Germinal center (tissue), 1 donor: ENCODE results near the gene POLR2J.
"Not testable (repeated sequence)": the region's sequence is repeated elsewhere in the genome, so short reads cannot be mapped to it uniquely, and the experiment has no call there.

Experiments used
- DNase-seq: peaks from one replicate; pipeline ENCODE4 v3.0.0; 2012; ENCODE audit warnings: mixed read lengths, low spot score

The POLR2J gene

GRCh38 chr7:102494473-102495149 is 15.9 kb upstream of the POLR2J start:
- DNase-seq: not testable (repeated sequence)

DNA sequence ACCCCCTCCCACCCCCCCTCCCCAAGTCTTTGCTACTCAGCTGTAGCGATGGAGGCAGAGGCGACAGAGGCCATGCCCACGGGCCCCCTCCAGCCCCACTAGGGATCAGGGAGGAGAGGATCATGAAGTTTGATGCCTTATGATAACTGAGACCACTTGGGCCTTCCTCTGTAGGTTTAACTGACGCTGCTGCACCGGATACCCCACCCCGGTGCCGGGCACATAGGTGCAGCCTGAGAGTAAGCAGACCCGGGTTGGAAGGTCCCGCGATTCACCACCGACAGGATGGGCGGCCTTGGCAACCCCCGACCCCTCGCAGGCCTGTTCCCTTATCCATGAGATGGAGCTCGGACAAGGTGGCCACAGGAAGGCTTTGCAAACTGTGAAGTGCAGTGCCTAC is 15.3 kb upstream of the POLR2J start:
- not testable (repeated sequence) for DNase-seq

- DNase-seq: not testable (repeated sequence)
Observed at GRCh38 chr7:102493220-102493935, 14.7 kb upstream of the POLR2J start.

GRCh38 chr7:102490529-102491075 is 11.9 kb upstream of the POLR2J start:
- DNase-seq: not testable (repeated sequence)

DNA sequence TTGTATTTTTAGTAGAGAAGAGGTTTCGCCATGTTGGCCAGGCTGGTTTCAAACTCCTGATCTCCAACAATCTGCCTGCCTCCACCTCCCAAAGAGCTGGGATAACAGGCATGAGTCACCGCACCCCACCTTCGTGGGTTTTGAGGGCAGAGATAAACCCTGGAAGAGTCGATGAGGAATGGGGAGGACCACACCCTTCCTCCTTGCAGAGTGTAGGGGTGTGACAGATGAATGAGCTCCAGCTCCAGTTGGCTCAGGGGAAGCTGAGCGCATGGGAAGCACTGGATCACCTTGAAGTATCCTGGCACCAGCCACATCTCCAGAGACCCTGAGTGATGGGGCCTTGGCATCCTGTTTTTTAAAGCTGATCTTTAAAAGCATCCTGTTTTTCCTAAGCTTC is 5.6 kb upstream of the POLR2J start:
- not testable (repeated sequence) for DNase-seq

DNA sequence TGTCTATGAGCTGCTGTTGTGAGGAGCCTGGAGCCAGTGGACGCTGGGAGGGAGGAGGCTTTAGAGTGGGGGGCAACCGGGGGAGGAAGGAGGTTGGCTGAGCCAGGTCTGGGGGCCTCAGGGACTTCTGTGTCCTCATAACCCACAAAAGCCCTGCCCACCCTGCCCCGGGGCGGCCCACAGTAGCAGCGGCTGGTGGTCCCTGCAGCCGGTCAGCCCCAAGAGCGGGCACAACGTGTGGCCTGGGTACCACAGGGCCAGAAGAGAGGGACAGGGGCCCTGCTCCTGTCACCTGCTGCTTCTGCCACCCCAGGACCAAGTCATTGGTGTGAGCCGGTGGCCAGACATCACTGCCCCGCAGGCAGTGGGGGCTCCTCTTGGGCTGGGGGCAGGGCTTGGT is 3.2 kb upstream of the POLR2J start:
- DNase-seq: not testable (repeated sequence)

- not testable (repeated sequence) for DNase-seq
Observed at GRCh38 chr7:102479982-102480637, 1.4 kb upstream of the POLR2J start.

- not testable (repeated sequence) for DNase-seq
Observed at GRCh38 chr7:102479209-102479584, 475 bp upstream of the POLR2J start.

DNA sequence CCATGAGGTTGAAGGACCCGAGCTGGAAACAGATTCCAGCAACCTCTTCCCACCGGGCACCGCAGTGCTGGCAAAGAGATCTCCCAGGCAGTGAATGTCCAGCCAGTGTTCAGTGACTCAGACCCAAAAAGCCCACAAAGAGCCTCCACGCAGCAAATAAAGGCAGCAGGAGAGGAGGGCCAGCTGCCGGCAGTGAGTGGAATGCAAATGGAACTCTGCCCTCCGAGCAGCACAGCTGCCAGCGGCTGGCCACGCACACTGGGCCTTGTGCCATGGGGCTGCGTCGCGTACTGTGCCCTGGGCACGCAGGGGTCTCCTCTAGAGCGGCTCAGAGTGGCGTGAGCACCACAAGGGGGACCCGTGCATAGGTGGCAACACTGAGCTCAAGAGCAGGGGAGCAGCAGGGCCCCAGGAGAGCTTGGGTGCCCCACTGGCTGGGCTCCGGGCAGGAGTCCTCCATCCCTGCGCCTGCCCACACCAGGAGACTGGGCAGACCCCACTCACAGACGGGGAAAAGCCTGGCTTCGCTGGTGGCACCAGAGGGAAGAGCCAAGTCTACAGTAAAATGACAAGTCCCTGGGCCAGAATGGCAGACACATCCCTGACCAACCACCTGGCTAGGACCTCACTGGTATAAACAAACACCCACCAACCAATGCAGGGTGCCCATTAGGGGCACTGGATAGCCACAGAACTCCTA is 3.8 kb downstream of the POLR2J start:
- DNase-seq: not testable (repeated sequence)

DNA sequence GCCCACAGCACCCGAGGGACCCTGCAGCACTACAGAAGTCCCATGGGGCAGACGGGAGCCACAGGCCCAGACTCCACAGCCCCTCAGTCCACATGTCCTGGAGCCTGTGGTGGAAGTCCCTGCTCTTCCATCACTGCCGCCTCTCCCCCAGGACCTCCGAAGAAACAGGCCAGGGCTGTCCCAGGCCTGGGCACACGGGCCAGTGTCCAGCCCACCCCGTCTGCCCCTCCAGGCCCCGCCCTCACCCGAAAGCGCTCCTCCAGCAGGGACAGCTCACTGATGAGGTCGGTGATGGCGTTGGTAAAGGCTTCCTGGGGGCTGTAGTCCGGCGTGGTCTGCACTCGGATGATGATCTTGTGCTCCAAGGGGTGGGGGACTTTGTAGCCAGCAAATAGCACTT is 4.6 kb downstream of the POLR2J start:
- not testable (repeated sequence) for DNase-seq

GRCh38 chr7:102473271-102473991 is 5.3 kb downstream of the POLR2J start:
- no peak for DNase-seq

DNA sequence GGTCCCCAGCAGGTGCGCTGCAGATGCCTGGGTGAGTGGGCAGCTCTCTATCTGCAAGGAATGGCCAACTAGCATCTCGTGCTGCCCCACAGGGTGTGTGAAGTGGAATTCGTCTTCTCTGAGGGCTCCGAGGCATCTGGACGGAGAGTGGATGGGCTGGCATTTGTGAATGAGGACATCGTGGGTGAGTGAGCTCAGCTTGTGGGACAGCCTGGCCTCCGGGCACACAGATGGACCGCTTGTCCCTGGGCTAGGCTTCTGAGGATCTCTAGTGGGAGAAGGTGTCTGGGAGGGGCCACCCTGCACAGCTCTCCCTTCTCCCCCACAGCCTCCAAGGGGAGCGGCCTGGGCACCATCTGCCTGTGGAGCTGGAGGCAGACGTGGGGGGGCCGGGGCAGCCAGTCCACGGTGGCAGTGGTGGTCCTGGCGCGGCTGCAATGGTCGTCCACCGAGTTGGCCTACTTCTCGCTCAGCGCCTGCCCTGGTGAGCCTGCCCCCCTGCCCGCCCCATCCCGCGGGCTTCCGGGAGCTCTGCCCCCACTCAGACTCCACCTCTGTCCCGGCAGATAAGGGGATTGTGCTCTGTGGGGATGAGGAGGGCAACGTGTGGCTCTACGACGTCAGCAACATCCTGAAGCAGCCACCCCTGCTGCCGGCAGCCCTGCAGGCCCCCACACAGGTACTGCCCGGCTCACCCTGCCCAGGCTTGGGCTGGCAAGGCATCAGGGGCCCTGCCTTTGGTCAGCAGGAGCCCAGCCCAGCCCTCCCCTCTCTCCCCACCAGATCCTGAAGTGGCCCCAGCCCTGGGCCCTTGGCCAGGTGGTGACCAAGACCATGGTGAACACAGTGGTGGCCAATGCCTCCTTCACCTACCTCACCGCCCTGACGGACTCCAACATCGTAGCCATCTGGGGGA is 6.3 kb downstream of the POLR2J start:
- DNase-seq: no peak

- no peak for DNase-seq
Observed at GRCh38 chr7:102471791-102472125, 7.0 kb downstream of the POLR2J start.

DNA sequence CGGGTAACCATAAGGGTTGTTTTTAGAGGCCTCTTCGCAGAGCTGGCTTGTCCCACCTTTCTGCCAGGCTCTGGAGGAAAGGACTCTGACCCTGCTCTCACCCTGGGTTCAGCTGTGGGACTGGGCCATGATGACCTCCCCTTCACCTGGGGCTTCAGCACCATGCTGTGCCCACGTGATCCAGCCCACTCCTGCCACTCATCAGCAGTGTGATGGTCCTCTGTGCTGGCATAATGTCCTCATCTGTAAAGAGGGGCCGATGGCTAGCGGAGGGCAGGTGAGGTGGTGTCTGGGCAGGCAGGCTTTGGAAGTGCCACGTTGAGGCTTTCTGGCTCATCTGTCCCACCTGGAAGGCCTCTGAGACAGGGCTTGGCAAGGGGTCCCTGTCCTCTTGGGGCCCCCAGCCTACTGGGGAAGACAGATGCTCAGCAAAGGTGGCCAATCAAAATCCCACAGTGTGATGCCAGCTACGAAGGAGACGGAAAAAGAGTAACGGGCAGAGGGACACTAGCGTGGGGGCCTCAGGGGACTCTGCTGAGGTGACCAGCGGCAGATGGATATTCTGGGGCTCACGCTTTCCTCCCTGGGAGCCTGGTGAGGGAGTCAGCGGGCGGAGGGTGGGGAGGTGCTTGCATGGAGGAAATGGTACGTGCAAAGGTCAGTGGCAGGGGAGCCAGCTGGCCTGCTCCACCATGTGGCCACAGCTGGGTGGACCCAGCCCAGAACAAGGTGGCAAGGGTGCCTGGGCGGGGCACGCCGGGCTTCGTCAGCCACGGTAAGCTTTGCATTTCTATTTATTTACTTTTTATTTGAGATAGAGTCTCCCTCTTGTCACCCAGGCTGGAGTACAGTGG is 8.5 kb downstream of the POLR2J start:
- DNase-seq: no peak

- no peak for DNase-seq
Observed at GRCh38 chr7:102469351-102469971, 9.3 kb downstream of the POLR2J start.

GRCh38 chr7:102468478-102469350 is 10.0 kb downstream of the POLR2J start:
- DNase-seq: no peak

GRCh38 chr7:102467581-102468477 is 10.9 kb downstream of the POLR2J start:
- no peak for DNase-seq
